Body of pancreas (tissue), 4 donors: ENCODE data around the gene SLC35C1.

Experiments
- CTCF ChIP-seq, 7 experiments: fragments of 450-650 bp in 4 of 7; fragments of 200-600 bp in 3 of 7; sonication (generic) in 3 of 7; IDR thresholded peaks; one replicate each; pipeline ENCODE4 v1.5.1; 2016 to 2019; ENCODE audit warnings: antibody characterized with exemption in 7 of 7
- POLR2A ChIP-seq, 3 donors: fragments of 450-650 bp; IDR thresholded peaks; one replicate each; pipeline ENCODE4 v1.6.1; 2016; ENCODE audit warnings: antibody characterized with exemption in 3 of 3, mild to moderate bottlenecking in 2 of 3

GRCh38 chr11:45855308-45855707 lies 50.4 kb downstream of the SLC35C1 start:
- TF ChIP-seq CTCF (IDR thresholded peaks at IDR 0.05) (no peak), POLR2A (IDR thresholded peaks at IDR 0.05) (no peak)
